HG02884 (cell line): ENCODE results near the gene PTH2.
A peak's percentile ranks its signal among the peaks of the same experiment; 100 is the strongest.
"Not testable (repeated sequence)": the region's sequence is repeated elsewhere in the genome, so short reads cannot be mapped to it uniquely, and the experiment has no call there.

Experiments used
- ATAC-seq: cut with Tn5 transposase; IDR thresholded peaks from one replicate; pipeline ENCODE4 v1.9.1; 2021; ENCODE audit warnings: mild to moderate bottlenecking, moderate library complexity; ENCODE audit not compliant: unreplicated experiment

Gene PTH2

DNA sequence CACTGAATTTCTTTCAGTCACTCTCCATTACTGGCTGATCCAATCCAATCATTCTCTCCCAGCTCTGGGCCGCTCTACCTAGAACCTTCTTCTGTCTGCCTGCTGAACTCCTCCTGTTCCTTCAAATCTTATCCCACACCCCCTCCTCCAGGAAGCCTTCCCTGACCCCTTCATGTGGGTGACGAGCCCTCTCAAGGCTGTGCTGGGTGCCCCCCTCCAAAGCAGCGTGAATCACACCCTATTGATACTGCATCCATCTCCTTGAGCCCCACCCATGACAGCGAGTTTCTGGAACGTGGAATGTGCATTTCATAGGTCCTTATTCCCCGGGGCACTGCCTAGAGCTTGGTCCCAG lies 25.2 kb upstream of the PTH2 start:
- ATAC-seq = no peak

- ATAC-seq = no peak
Observed at GRCh38 chr19:49447485-49448431, 24.5 kb upstream of the PTH2 start.

- no peak for ATAC-seq
Observed at GRCh38 chr19:49445997-49446396, 22.8 kb upstream of the PTH2 start.

DNA sequence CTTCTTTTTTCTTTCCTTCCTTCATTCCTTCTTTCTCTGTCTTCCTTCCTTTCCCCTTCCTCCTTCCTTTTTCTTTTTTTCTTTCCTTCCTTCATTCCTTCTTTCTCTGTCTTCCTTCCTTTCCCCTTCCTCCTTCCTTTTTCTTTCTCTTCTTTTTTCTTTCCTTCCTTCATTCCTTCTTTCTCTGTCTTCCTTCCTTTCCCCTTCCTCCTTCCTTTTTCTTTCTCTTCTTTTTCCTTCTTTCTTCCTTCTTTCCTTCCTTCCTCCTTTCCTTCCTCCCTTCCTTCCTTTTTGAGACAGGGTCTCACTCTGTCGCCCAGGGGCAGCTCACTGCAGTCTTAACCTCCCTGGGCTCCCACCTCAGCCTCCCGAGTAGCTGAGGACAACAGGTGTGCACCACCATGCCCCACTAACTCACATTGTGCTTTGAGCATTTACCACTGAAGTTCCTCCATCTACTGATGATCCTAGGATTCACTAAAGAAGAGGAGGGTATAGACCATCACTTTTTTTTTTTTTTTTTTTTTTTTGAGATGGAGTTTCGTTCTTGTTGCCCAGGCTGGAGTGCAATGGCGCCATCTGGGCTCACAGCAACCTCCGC lies 21.0 kb upstream of the PTH2 start:
- ATAC-seq = not testable (repeated sequence)

GRCh38 chr19:49443366-49444099 lies 20.3 kb upstream of the PTH2 start:
- peak; percentile 71 for ATAC-seq

- ATAC-seq = peak; percentile 6
Observed at GRCh38 chr19:49442771-49443365, 19.6 kb upstream of the PTH2 start.

DNA sequence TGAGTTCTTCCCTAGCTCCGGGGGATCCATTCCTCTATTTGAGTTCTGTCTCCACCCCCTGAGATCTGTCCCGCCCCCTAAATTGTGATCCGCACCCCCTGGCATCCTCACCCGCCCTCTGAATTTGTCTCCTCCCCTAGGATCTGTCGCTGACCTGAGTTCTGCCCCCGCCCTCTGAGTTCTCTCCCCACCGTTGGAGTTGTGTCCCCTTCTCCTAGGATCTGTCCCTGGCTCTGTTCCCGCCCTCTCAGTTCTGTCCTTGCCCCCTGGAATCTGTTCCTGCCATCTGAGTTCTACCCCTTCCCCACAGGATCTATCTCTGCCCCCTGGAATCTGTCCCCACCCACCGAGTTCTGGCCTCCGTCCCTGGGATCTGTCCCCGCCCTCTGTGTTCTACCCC lies 19.1 kb upstream of the PTH2 start:
- ATAC-seq = no peak

DNA sequence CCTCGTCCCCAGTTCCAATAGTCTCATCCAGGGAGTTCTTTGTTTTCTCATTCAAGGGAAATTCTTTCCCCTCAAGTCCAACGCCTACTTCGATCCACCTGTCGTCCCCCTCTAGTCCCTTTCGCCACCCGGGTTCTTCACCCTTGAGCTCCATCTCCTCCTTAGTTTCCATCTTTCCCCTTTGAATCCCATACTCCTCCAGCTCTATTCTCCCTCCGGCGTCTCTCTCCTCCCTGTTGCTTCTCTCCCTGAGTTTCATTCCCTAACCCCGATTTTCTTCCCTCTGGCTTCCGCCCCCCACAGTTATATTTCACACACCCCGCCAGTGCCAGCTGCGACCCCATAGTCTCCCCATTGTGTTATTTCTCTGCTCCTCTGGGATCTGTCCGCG lies 18.7 kb upstream of the PTH2 start:
- ATAC-seq = no peak

- no peak for ATAC-seq
Observed at GRCh38 chr19:49441210-49441959, 18.1 kb upstream of the PTH2 start, which contains the start of gene SLC17A7. Gene SLC17A7 (minus strand): TSS chr19:49441527. CDS start chr19:49441379, 148 bp downstream.

- ATAC-seq = no peak
Observed at GRCh38 chr19:49440439-49441209, 17.4 kb upstream of the PTH2 start.

- ATAC-seq = no peak
Observed at GRCh38 chr19:49439836-49440235, 16.6 kb upstream of the PTH2 start.

DNA sequence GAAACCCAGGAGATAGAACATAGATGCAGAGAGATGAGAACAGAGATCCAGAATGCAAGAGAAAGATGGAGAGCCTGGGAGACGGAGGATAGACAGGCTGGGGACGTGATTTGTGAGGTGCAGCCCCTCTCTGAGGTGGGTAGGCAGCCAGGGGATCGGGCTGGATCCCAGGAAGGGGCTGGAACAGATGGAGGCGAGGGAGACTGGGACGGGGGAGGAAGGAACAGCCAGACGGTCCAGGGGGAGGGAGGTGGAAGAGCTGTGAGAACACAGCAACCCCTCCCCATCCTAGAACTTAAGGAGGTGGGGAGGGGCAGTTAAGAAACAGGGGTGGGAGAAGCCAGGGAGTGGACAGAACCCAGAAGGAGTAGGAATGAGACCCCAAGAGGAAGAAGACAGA lies 15.0 kb upstream of the PTH2 start:
- no peak for ATAC-seq

GRCh38 chr19:49437231-49437630 lies 14.0 kb upstream of the PTH2 start:
- ATAC-seq = no peak

- ATAC-seq = no peak
Observed at GRCh38 chr19:49436381-49437017, 13.3 kb upstream of the PTH2 start.

GRCh38 chr19:49435670-49436069 lies 12.4 kb upstream of the PTH2 start:
- no peak for ATAC-seq

GRCh38 chr19:49434907-49435583 lies 11.8 kb upstream of the PTH2 start:
- ATAC-seq = no peak

GRCh38 chr19:49433240-49433901 lies 10.1 kb upstream of the PTH2 start:
- ATAC-seq = no peak
